Posterior vena cava (tissue), 2 donors: Measurements from ENCODE around the gene BMPR2. TPM values are rescaled to one million over a fixed set of nuclear protein-coding genes. Genes with fewer than 3 reads are reported as not detected.
"Not testable (repeated sequence)": the region's sequence is repeated elsewhere in the genome, so short reads cannot be mapped to it uniquely, and the experiment has no call there.

ENCODE experiments used
- DNase-seq: peaks from one replicate; pipeline ENCODE4 v3.0.0-alpha.2; 2020; ENCODE audit warnings: low spot score
- intact Hi-C, 2 donors: fragments of 100-400 bp; cut with DNase I; formaldehyde crosslinking; loops; one replicate each; pipeline versions ENCODE4 v1.14.1 to v1.14.2; 2022 to 2023
- total RNA-seq, 2 donors: library from RNA; stranded (reverse); fragmentation: NEBNext Ultra II Directional; extraction: Animal tissue kit (Norgen Biotek cat#: 25700); gene quantifications; one replicate each; pipeline ENCODE4 v1.2.1, GENCODE V29; 2021
- donor health status: DM: yes; HTN: yes; CAD: no.
- donor health status: DM: yes; HTN: yes; CAD: no.

Gene BMPR2
- total RNA-seq, 2 donors from 2014 or later = 69.0 to 83.6 TPM

DNA sequence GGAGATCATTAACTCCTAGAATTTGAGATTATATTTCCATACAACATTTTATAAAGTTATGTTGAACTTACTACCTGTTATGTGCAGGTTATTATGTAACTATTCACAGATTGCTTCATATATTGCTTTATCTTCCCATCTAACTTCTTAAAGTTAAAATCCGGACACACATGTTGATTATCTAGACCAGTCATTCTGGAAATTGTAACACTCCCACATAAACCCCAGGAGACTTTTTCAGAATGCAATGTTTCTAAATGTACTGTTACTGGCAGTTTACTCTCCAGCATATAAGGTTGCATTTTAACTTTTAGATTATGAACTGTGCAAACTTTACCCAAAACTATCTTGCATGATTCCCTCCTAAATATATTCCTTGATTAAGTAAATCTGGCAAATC, 188.1 kb downstream of the BMPR2 start:
- intact Hi-C loops = no loop called here
- no peak for DNase-seq

DNA sequence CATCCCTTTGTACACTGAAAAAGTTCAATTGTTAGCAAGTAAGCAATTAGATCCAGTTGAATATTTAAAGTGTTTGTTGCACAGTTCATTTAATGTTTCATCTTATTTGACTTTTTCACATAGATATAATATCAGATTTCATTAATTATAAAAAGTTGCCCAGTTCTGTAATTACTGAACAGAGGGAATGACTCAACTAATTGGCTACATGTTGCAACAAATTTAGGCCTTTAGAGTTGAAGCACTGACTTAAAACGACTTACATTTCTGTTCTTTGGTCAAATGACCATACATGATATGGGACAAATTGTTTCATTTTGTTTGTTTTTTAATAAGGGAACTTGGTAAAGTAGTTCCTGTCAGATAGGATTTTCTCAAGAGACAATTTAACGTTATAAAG, 190.2 kb downstream of the BMPR2 start:
- intact Hi-C loops = no loop called here
- DNase-seq = no peak

DNA sequence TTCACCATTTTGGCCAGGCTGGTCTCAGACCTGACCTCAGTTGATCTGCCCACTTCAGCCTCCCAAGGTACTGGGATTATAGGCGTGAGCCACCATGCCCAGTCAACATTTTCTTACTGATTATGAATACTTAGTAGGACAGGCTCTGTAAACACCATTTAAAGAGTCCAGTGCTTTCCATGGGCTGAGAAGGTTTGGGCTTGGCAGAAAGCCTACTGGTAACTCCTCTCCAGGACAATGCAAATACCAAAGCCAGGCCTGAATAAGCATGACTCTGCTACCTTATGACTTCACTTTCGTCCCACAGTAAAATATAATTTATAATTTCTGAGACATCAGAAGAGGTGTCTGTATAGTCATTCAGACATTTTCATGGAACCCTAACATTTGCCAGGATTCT, 198.4 kb downstream of the BMPR2 start:
- DNase-seq = no peak
- intact Hi-C loops = no loop called here

DNA sequence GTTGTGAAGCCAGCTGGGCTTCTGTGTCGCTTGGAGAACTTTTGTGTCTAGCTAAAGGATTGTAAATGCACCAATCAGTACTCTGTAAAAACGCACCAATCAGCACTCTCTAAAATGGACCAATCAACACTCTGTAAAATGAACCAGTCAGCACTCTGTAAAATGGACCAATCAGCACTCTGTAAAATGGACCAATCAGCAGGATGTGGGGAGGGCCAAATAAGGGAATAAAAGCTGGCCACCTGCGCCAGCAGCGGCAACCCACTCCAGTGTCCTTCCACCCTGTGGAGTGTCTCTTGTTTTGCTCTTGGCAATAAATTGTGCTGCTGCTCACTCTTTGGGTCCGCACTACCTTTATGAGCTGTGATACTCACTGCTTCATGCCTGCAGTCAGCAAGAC, 199.1 kb downstream of the BMPR2 start:
- intact Hi-C loops, DNase-seq: not testable (repeated sequence)

DNA sequence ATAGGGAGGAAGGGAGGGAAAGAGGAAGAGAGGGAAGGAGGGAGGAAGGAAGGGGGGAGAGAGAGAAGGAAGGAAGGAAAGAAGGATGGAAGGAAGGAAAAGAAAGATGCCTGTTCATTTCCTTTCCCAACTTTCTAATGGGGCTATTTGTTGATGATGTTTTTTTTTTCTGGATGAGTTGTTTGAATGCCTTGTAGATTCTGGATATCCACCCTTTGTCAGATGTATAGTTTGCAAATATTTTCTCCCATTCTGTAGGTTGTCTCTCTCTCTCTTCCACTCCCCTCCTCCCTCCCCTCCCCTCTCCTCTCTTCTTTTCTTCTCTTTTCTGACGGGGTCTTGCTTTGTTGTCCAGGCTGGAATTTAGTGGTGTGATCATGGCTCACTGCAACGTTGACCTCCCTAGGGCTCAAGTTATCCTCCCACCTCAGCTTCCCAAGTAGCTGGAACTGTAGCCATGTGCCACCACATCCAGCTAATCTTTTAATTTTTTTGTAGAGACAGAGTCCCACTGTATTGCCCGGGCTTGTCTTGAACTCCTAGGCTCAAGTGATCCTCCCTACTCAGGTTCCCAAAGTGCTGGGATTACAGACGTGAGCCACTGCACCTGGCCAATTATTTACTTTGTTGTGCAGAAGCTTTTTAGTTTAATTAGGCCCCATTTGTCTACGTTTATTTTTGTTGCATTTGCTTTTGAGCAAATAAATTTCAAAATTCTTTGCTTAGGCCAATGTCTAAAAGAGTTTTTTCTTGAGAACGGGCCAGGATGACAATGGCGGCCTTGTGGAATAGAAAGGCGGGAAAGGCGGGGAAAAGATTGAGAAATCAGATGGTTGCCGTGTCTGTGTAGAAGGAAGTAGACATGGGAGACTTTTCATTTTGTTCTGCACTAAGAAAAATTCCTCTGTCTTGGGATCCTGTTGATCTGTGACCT, 201.4 kb downstream of the BMPR2 start:
- DNase-seq = no peak
- intact Hi-C loops = no loop called here

DNA sequence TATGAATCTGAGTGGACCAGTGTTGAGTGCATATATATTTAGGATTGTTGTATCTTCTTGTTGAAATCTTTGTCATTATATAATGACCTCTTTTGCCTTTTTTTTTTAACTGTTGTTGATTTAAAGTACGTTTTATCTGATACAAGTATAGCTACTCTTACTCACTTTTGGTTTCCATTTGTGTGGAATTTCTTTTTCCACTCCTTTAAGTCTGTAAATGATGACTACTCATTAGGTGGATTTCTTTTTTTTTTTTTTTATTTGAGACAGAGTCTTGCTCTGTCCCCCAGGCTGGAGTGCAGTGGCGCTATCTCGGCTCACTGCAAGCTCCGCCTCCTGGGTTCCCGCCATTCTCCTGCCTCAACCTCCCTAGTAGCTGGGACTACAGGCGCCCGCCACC, 206.7 kb downstream of the BMPR2 start:
- DNase-seq, intact Hi-C loops: not testable (repeated sequence)

DNA sequence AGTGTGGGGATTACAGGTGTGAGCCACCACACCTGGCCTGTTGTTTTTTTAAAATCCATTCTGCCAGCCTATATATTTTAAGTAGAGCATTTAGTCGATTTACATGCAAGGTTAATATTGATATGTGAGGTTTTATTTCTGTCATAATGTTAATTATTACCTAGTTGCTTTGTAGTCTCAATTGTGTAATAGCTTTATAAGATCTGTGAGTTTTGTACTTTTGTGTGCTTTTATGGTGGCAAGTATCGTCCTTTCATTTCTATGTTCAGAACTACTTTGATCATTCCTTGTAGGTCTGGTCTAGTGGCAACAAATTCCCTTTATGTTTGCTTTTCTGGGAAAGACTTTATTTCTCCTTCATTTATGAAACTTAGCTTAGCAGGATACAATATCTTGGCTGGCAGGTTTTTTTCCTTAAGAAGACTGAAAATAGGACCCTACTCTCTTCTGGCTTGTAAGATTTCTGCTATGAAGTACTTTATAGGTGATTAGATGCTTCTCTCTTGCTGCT, 207.6 kb downstream of the BMPR2 start:
- intact Hi-C loops = no loop called here
- no peak for DNase-seq

DNA sequence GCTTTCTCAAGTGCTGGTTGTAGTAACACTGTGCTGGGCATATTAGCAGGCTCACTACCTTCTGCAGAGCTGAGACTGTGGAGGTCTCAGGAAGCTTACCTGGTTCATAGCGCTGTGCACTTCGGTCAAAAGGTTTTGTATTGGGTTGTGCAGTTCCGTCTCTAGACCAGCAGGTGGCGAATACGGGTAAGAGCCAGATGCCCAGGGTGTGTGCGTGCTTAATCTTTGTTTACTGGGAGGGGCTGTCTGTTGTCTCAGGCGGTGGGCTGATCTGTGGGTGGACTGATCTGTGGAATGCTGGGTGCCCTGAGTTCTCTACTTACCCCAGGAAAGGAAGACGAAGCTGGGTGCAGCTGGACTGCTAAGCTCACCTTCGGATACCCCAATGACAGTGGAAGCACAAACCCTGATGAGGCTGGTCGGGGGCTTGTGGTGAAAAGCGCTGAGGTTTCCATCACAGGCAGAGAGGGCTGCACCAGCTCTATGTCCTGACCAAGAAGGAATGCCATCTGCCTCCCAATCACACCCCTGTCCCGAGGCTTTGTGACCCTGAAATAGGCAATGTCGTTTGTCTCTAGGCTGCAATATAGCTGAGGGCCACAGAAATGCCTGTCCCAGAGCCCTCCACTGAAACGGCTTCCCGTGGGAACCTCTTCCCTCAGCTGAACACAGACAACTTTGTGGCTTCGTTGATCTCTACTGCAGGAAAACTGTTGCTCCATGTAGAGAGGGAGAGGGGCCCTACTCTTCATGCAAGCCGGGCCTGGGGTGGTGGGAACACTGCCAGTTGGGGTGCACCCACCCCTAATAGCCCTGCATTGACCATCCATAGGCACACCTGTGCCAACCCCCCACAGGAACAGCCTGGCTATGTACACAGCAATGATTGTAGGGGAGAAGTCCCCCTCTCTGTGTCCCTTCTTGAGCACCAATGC, 212.8 kb downstream of the BMPR2 start:
- DNase-seq = no peak
- intact Hi-C loops = no loop called here

DNA sequence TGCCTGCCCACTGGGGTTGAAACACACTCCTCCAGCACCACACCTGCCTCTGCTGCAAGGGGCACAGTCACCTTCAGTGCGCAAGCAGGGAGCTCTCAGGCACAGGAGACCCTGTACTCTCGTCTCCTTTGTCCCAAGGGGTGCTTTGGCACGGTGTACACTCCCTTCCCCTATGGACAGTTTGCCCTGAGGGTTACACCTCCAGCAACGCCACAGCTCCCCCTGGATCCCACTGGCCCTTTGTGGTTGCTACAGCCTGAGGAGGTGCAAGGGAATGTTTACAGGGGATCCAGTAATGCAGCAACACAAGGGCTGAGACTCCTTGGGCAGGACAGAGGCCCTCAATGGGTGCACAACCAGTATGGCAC, 213.4 kb downstream of the BMPR2 start:
- DNase-seq = no peak
- intact Hi-C loops = no loop called here

DNA sequence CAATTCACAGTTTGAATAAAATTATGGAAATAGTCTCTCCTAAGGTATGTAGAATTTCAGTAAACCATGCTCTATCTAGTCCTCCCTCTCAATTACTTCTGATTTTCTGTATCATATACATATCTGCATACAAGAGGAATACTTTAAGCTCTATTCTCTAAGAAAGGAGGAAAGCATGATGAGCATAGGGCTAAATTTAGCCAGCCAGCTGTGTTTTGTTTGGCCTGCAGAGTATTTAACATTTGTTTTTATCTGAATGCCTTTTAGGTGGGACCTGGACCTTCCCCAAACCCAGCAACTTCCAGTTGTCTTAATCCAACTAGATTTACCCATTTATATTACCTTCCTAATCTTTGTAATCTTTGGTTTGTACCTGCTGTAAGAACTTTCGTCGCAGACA, 216.4 kb downstream of the BMPR2 start:
- intact Hi-C loops = no loop called here
- DNase-seq = no peak

DNA sequence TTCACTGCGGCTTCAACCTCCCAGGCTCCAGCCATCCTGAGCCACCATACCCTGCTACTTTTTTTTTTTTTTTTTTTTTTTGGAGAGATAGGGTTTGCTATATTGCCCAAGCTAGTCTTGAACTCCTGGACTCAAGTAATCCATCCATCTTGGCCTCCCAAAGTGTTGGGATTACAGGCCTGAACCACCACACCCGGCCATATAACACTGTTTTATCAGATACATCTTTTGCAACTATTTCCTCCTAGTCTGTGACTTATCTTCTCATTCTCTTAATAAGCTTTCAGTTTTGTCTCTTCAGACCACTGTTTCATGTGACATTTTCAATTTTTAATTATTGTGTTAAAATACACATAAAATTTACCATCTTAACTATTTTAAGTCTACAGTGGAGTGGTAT, 223.0 kb downstream of the BMPR2 start:
- intact Hi-C loops = no loop called here
- no peak for DNase-seq

DNA sequence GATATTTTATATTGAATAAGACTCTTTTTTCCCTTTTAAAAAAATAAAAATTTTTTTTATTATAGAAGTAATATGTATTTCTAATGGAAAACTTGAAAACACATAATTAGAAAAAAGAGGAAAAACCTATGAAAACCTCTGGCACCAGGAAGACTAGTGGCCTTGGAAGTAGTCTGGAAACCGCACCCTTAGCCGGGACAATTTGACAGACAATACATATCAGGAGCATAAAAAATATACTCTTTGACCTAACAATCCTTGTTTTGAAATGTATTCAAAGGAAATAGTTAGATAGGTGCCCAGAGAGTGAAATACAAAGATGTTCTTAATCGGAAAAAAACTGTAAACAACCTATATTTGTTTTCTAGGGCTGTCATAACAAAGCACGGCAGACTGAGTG, 223.8 kb downstream of the BMPR2 start:
- intact Hi-C loops = no loop called here
- DNase-seq = no peak

DNA sequence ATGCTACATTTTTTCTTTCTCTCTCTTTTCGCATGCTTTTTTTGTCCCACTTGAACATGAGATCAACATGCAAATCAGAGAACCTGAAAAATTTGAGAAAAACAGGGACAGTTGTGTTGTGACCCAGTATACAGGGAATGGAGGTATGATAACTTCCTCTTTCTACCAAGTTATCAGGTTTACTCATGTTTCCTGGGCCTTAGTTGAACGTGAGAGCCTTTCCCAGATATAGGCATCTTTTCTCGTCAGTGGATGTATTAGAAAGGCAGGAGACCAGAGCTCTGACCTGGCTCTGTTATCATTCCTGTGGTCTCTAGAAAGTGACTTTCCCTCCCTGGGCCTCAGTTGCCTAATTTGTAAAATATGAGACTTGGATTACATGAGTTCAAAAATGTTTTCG, 228.6 kb downstream of the BMPR2 start:
- DNase-seq = no peak
- intact Hi-C loops = no loop called here

DNA sequence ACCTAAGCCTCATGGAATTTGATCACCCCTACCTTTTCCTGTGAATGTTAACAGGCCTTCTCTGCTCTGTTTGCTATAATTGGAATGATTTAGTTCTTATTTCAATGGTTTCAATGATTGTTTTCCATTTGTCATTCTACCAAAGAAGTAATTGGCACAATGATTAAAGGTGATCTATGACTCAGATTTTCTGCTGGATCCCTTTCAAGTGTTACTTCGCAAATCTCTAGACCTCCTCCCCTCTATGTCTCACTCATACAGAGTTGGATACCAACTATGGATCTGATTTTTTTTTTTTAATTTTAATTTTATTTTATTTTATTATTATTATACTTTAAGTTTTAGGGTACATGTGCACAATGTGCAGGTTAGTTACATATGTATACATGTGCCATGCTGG, 229.0 kb downstream of the BMPR2 start:
- DNase-seq = no peak
- intact Hi-C loops = no loop called here

DNA sequence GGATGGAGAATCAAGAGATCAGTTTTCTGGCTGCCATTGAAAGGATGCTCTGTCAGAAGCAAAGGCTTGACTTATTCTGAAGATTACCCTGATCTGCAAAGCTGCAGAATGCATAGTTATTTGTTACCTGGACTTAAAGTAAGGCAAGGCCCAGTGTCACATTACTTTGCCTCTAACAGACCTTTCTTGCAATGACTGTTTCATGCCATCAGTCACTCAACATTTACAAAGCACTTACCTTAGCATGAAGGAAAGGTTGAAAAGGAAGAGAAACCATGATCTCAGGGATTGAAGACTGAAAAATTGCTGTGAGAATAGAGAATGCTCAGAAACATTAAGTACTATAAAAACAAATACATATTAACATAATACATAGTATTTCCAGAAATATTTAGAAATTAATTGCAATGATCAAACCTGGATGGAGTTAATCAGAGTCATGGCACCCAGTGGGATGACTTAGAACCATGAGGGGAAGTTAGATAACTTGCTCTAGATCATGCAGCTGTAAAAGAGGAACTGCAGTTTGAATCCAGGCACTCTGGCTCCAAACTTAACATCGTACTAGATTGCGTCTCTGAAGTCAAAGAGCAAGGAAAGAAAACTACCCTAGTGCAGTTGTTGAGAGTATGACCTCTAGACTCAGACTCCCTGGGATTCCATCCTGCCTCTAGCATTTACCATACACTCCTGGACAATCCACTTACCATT, 232.2 kb downstream of the BMPR2 start:
- intact Hi-C loops = no loop called here
- DNase-seq = no peak

DNA sequence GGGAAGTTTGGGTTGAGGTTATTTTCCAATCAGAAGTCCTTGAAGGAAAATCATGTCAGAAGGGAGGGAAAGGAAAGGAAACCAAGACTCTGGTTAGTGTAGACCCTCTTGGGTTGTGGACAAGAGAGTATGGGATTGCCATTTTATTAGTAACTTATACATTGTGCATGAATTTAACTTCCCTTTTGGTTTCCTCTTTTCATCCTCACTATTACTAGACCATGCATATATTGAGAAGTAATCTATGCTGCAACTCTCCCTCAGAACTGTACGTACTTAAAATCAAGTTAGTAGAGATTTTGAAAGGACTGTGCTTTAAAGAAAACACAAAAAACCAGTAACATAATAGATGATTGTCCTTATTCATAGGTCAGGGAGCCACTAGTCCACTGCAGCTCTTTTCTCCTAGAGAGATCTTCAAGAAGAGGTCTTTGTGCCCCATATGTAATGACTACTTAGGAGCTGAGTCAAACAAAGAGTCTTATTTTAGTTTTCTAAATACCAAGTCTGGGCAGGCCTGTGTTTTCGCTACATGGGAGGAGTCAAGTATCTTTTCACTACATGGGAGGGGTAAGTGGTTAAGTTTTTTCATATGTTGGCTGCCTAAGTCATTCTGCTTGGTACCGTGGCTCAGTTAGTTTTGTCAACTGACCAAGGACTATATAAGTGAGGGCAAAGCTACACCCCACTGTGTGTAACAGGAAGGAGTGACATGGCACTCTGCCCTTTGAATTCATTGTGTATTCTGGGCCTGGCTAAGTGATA, 233.4 kb downstream of the BMPR2 start:
- DNase-seq = no peak
- intact Hi-C loops = no loop called here

DNA sequence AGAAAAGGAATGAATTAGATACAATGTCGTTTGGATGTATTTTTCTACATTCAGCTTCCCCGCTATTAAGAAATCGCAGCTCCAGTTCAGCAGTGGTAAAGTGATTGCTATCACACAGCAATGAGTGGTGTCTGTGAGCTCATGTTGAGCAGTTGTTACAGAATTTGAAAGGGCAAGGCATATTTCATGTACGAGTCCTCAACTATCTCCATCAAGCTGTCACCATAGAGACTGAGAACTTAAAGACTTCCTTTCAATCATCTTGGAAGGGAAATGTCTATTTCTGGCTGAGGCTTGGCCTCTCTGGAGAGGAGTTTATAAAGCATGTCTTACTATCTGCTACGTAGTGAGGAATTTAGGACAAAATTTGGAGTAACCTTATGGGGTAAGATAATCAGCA, 234.3 kb downstream of the BMPR2 start:
- intact Hi-C loops = no loop called here
- DNase-seq = no peak

DNA sequence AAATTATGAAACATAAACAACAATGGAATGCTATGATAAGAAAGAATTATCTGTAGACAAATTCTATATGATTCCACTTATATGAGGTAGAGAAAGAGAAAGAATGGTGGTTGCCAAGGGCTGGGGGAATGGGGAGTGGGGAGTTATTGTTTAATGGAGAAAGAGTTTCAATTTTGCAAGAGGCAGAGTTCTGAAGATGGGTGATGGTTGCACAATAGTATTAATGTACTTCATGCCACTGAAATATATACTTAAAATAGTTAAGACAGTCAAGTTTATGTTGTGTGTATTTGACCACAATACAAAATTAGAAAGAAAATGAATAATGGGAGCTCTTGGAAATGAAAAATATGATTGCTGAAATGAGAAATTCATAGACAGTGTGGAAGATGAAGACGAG, 236.0 kb downstream of the BMPR2 start:
- intact Hi-C loops = no loop called here

DNA sequence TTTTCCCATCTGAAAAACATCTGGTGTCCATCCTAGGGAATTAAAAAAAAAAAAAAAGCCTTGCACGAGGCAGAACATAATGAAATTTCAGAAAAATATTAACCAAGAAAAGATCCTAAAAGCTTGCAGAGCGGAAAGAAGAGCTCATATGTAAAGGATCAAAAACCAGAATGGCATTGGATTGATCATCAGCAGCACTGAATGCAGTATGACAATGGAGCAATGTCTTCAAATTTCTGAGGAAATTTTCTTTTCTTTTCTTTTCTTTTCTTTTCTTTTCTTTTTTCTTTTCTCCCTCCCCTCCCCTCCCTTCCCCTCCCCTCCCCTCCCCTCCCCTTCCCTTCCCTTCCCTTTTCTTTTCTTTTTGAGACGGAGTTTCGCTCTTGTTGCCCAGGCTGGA, 237.4 kb downstream of the BMPR2 start:
- intact Hi-C loops = no loop called here
- no peak for DNase-seq

More for the DNA sequence above, 236.0 kb downstream of the BMPR2 start:
- DNase-seq = no peak
